Central memory CD8-positive, alpha-beta T cell (primary cell): ENCODE data around the gene DHRS7.

Experiments used
- ATAC-seq: fragments of 150-1000 bp; cut with Tn5 transposase; replicated peaks from 2 replicates; pipeline ENCODE4 v1.10.0; 2022; ENCODE audit warnings: mild to moderate bottlenecking, moderate FRiP score, moderate number of reproducible peaks; ENCODE audit not compliant: poor library complexity, severe bottlenecking; ENCODE audit errors: extremely low read depth
- DNase-seq, 2 donors: peaks; one replicate each; pipeline ENCODE4 v3.0.0; 2021; ENCODE audit warnings: low spot score in 2 of 2
- H3K27ac Mint-ChIP-seq: one replicate; pipeline ENCODE4 v1.8.0; 2022; ENCODE audit warnings: low read depth, mild to moderate bottlenecking, moderate library complexity, mixed read lengths
- H3K27me3 Mint-ChIP-seq: one replicate; pipeline ENCODE4 v1.8.0; 2022; ENCODE audit warnings: mixed read lengths
- H3K36me3 Mint-ChIP-seq: one replicate; pipeline ENCODE4 v1.8.0; 2022; ENCODE audit warnings: mild to moderate bottlenecking, moderate library complexity, mixed read lengths; ENCODE audit not compliant: insufficient read depth
- H3K4me1 Mint-ChIP-seq: one replicate; pipeline ENCODE4 v1.8.0; 2022; ENCODE audit warnings: mixed read lengths
- H3K4me3 Mint-ChIP-seq: one replicate; pipeline ENCODE4 v1.8.0; 2022; ENCODE audit warnings: mild to moderate bottlenecking, moderate library complexity, mixed read lengths
- H3K9me3 Mint-ChIP-seq: one replicate; pipeline ENCODE4 v1.8.0; 2022; ENCODE audit warnings: mixed read lengths

Gene DHRS7

DNA sequence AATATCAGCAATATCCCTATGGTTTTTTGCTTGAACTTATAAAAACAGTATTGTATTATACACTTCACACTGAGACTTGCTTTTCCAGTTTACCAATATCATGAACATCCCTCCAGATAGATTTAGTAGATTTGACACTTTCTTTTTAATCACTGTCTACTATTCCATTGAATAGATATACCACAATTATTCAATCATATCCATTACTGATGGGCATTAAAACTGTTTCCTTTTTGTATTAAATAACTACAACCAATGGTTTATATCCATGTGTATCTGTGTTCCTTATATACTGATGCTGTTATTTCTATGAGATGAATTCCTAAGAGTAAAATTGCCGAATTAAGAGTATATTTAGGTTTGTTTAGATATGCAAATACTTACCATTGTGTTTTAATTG, 13.0 kb upstream of the DHRS7 start:
- ATAC-seq = no peak
- Mint-ChIP-seq H3K4me3 (no peak overlapping the region), H3K36me3 (no peaks in the 10 kb centered on the region), H3K4me1 (peaks cover 5% of the 10 kb centered on the region), H3K9me3 (no peaks in the 10 kb centered on the region), H3K27ac (no peak overlapping the region), H3K27me3 (no peaks in the 10 kb centered on the region)
- DNase-seq = no peak

DNA sequence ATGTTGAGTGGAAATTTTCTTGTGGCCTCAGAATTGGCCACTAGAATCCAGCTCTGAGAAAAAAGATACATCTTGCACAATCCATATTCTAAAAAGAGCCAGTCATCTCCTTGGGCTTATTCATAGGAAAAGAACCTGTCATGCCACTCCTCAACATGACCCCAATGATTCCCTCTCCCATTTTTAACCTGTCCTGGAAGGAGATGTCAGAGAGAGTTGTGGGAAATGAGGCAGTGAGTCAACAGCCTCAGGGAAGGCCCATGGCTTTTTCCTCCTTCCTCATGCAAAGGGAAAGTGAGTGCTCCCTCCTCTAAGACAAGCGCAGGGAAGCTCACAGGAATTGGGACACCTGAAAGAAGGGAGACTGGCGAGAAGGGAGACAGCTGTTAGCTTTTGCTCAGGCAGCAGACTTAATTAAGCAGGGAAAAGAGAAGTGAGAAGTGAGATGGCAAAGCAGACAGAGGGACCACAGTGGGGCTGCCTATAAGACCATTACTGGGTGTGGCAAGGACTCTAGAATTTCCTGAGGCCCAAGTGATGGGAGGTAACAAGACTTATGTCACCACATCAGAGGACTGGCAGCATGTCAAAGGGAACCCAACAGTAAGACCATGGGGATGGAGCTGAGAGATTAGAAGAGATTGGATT, 10.2 kb upstream of the DHRS7 start:
- ATAC-seq = no peak
- H3K9me3 Mint-ChIP-seq = no peaks in the 10 kb centered on the region
- DNase-seq = no peak
- H3K27ac Mint-ChIP-seq = no peak overlapping the region
- H3K4me1 Mint-ChIP-seq = no peaks in the 10 kb centered on the region
- no peaks in the 10 kb centered on the region for H3K36me3 Mint-ChIP-seq
- H3K4me3 Mint-ChIP-seq = no peak overlapping the region
- H3K27me3 Mint-ChIP-seq = no peaks in the 10 kb centered on the region

DNA sequence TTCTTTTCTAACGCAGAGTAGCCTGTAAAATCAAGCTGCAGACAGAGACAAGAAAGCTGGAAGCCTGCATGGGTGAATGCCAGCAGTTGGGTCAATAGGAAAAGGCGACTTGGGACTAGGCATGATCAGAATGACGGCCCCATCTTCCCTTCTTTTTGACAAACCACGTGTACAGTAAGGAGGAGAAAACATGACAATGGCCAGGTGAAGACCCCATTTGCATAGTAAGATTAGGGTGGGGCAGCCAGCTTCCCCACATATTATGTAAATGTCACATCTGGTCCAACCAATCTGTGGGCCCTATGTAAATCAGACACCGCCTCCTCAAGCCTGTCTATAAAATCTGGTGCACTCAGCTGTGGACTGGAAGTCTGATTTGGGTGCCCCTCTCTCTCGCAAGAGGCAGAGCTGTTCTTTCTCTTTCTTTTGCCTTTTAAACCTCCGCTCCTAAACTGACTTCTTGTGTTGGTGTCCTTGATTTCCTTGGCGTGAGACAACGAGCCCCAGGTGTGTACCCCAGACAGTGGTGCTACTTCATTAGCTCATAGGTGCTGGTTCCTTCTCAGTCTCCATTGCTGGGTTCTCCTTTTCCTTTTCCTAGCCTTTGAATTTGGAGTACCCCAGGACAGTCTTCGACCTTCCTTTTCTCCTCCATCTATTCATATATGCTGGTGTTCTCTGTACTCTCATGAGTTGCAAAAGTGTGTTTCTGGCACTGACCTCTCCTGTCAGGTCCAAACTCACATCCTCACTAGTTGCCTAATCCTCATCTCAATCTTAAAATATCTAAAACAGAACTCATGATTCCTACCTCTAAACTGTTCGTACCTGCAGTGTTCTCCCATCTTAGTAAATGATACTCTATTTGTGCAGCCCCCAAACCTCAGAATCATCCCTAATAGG, 9.4 kb upstream of the DHRS7 start:
- no peaks in the 10 kb centered on the region for H3K36me3 Mint-ChIP-seq
- no peak overlapping the region for H3K4me3 Mint-ChIP-seq
- ATAC-seq (no peak), DNase-seq (no peak)
- H3K27me3 Mint-ChIP-seq = no peaks in the 10 kb centered on the region
- no peaks in the 10 kb centered on the region for H3K4me1 Mint-ChIP-seq
- H3K27ac Mint-ChIP-seq = no peak overlapping the region
- H3K9me3 Mint-ChIP-seq = no peaks in the 10 kb centered on the region

DNA sequence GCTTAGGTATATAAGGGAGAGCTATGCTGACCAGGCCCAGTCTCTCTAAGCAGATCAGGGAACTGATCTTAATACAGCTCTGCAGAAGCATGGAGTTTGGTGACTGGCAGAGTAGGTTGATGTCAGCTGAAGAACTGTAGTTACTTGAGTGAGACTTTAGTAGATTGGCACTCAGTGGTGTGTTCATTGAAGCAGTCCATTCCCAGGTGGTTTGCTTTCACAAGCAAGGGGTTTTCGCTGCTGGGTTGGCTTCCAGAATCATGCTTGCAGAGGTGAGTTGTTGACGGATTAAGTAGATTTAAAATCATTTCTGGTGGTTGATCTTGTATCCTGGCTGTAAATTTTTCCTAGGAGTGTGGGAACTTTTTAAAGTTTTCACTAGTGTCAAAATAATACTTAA, 6.5 kb upstream of the DHRS7 start:
- Mint-ChIP-seq H3K9me3 (no peaks in the 10 kb centered on the region), H3K36me3 (no peaks in the 10 kb centered on the region), H3K27me3 (no peaks in the 10 kb centered on the region), H3K4me3 (no peak overlapping the region), H3K27ac (no peak overlapping the region), H3K4me1 (peaks cover 3% of the 10 kb centered on the region)
- ATAC-seq = no peak
- DNase-seq = no peak

DNA sequence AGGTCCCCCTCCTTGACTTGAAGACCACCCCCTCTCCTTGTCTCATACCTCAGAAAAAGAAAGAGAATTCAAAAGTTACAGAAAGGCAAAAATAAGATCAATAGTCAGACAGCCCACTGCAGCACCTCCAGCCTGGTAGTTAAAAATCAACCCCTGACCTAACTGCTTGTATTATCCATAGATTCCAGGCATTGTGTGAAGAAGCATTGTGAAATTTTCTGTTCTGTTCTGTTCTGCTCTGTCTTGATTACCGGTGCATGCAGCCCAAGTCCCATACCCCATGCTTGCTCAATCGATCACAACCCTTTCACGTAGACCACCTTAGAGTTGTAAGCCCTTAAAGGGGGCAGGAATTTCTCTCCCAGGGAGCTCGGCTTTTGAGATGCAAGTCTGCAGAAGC, 5.8 kb upstream of the DHRS7 start:
- no peak for DNase-seq
- Mint-ChIP-seq H3K27ac (no peak overlapping the region), H3K27me3 (no peaks in the 10 kb centered on the region), H3K36me3 (no peaks in the 10 kb centered on the region), H3K9me3 (no peaks in the 10 kb centered on the region), H3K4me3 (no peak overlapping the region), H3K4me1 (peaks cover 10% of the 10 kb centered on the region)
- ATAC-seq = no peak

DNA sequence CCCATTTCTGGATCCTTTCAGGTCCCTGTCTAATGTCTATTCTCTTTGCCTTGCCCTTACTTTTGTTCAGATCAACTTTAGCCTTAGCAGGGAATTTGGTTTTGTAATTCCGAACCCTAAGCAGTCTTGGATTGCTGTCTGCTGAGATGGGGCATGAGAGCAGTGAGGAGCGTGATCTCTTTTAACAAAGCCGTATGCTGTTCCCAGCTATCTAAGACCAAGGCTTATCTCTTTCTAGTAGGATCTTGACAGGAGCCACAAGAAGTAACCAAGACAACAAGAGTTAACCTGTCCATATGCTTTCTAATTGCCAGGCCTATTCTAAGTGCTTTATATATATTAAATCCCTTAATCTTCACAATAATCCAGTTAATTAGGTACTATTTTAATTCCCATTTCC, 4.5 kb upstream of the DHRS7 start:
- Mint-ChIP-seq H3K4me3 (no peak overlapping the region), H3K4me1 (peaks cover 16% of the 10 kb centered on the region), H3K27ac (no peak overlapping the region)

DNA sequence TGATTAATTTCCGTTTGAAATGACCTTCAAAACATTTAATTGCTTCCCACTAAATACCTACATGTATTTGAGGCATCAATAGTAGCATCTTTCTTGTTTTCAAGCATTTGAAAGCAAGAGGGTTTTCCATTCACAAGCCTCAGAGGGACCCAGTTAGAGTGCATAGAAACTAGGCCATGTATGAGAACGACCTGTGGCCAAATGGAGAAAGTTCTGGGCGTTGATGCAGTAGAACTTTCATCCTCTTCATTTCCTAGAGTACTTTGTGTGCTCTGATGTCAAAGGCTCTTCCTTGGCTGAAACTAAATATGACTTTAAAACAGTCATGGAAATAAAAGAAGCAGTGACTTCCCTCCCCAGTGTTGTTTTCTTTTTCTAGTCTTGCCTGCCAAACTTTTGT, 944 bp upstream of the DHRS7 start:
- DNase-seq (no peak), ATAC-seq (no peak)
- H3K9me3 Mint-ChIP-seq = no peaks in the 10 kb centered on the region
- peaks cover 9% of the 10 kb centered on the region for H3K36me3 Mint-ChIP-seq
- peaks cover 41% of the 10 kb centered on the region for H3K4me1 Mint-ChIP-seq
- H3K27ac Mint-ChIP-seq = peak overlapping the region; percentile 90
- no peaks in the 10 kb centered on the region for H3K27me3 Mint-ChIP-seq
- peak overlapping the region; percentile 95 for H3K4me3 Mint-ChIP-seq

More for the DNA sequence above, 4.5 kb upstream of the DHRS7 start:
- Mint-ChIP-seq H3K36me3 (peaks cover 4% of the 10 kb centered on the region), H3K9me3 (no peaks in the 10 kb centered on the region), H3K27me3 (no peaks in the 10 kb centered on the region)
- ATAC-seq (no peak), DNase-seq (no peak)

DNA sequence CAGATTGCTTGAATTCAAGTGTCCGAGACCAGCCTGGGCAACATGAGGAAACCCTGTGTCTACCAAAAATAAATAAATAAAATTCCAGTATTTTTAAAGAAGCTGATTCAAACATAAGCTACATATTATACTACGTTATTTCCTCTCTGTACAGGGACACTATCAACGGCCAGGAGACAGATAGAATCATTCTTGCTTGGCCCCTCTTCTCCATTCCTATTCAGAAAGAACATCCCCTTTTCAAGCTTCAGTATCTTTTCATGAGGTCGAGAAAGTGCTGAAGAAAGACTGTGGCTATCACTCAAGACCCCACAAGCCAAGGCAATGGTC, 314 bp upstream of the DHRS7 start:
- DNase-seq (no peak), ATAC-seq (peak; percentile 8)
- Mint-ChIP-seq H3K9me3 (no peaks in the 10 kb centered on the region), H3K27ac (peak overlapping the region; percentile 90), H3K27me3 (no peaks in the 10 kb centered on the region), H3K4me1 (peaks cover 41% of the 10 kb centered on the region), H3K4me3 (peak overlapping the region; percentile 95), H3K36me3 (peaks cover 9% of the 10 kb centered on the region)

DNA sequence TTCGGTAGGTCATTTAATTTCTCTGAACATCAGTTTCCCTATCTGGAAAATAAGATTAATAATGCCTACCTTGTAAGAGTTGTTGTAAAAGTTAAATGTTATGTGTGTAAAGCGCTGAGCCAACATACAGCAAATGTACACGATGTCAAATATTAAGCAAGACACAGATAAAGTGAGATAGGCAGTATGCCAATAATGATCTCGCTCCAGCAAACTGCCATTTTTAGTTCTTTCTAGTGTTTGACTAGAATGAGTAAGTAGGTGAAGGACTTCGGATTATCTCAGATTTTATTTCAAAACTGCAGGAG, 840 bp downstream of the DHRS7 start:
- peaks cover 47% of the 10 kb centered on the region for H3K4me1 Mint-ChIP-seq
- H3K9me3 Mint-ChIP-seq = no peaks in the 10 kb centered on the region
- ATAC-seq = no peak
- peak overlapping the region; percentile 95 for H3K4me3 Mint-ChIP-seq
- peak overlapping the region; percentile 90 for H3K27ac Mint-ChIP-seq
- peaks cover 9% of the 10 kb centered on the region for H3K36me3 Mint-ChIP-seq
- no peak for DNase-seq
- H3K27me3 Mint-ChIP-seq = no peaks in the 10 kb centered on the region

DNA sequence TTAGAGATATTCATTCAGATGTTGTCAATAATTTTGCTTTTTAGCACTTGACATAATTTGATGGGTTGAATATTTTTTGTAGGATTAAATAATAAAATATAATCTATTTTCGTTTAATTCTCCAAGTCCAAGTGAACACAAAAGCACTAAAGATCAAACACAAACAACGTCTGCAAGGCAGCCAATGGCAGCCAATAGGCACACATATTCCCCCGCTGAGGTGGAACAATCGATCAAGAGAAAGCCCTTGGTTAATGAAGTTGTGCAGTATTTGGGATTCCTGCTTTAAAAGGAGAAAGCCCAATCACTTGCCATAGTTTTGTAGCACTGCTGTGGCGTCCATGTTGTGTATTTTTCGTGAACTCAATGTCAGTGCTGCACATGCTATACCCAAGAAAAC, 1.5 kb downstream of the DHRS7 start:
- no peak for DNase-seq
- H3K27me3 Mint-ChIP-seq = no peaks in the 10 kb centered on the region
- peak overlapping the region; percentile 95 for H3K4me3 Mint-ChIP-seq
- ATAC-seq = no peak
- peaks cover 12% of the 10 kb centered on the region for H3K36me3 Mint-ChIP-seq
- peaks cover 53% of the 10 kb centered on the region for H3K4me1 Mint-ChIP-seq
- H3K9me3 Mint-ChIP-seq = no peaks in the 10 kb centered on the region
- no peak overlapping the region for H3K27ac Mint-ChIP-seq

DNA sequence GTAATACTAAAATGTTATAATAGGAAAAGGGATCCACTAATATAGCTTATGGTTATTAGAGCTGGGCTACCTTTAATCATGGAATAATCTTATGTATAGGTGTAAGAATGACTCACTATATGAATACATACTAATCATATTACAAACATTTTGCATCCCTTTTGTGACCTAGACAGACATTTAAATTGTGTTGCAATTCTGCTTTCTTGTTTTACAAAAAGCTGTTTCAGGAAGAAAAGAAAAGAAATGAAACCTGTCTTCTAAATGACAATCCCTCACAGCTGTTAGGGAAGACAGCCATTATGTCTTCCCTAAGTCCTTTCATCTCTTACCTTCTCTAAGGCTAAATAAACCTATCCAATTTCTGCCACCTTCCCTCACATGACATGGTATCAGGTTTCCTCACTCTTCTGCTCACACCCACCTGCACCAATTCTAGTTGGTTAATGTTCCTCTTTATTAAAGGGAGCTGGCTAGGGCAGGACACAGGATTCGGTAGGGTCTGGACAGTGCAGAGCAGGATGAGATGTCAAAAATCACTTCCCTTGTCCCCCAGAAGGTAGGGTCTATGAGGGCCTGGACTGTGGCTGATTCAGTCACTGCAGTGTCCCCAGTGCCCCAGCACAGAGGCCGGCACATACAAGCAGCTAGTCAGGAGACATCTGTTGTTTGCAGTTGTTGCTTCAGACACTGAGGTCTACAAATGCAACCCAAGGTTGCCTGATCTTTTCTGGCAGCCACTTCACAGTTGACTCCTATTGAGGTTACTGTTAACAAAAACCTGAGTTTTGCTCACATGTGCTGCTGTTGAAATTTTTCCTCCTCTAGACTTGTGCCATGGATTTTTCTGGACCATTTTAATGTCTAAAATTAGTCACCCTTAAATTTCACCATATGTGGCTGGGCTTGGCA, 3.7 kb downstream of the DHRS7 start:
- no peaks in the 10 kb centered on the region for H3K27me3 Mint-ChIP-seq
- no peak overlapping the region for H3K4me3 Mint-ChIP-seq
- no peaks in the 10 kb centered on the region for H3K9me3 Mint-ChIP-seq
- ATAC-seq (no peak), DNase-seq (no peak)
- peaks cover 65% of the 10 kb centered on the region for H3K4me1 Mint-ChIP-seq
- peaks cover 19% of the 10 kb centered on the region for H3K36me3 Mint-ChIP-seq
- peak overlapping the region; percentile 30 for H3K27ac Mint-ChIP-seq

DNA sequence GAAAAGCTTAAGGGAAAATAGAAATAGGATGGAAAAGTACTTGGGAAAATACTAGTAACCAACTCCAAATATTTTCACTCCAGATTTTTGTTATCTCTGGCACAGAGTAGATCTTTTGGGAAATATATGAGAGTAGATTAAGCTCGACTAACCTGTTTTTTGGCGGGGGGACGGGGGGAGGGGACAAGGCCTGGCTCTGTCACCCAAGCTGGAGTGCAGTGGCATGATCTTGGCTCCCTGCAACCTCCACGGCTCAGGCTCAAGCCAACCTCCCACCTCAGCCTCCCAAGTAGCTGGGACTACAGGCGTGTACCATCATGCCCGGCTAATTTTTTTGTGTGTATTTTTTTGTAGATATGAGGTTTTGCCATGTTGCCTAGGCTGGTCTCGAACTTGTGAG, 4.8 kb downstream of the DHRS7 start:
- peaks cover 67% of the 10 kb centered on the region for H3K4me1 Mint-ChIP-seq

More for the DNA sequence above, 4.8 kb downstream of the DHRS7 start:
- Mint-ChIP-seq H3K9me3 (no peaks in the 10 kb centered on the region), H3K36me3 (peaks cover 23% of the 10 kb centered on the region), H3K4me3 (no peak overlapping the region), H3K27ac (no peak overlapping the region), H3K27me3 (no peaks in the 10 kb centered on the region)
- no peak for DNase-seq
- no peak for ATAC-seq
